Right atrium auricular region (tissue), 2 donors: Measurements from ENCODE around the gene SHANK2. TPM values are rescaled to one million over a fixed set of nuclear protein-coding genes. Genes with fewer than 3 reads are reported as not detected.

Experiments
- DNase-seq: peaks from one replicate; pipeline ENCODE4 v3.0.0-alpha.2; 2019; ENCODE audit warnings: low spot score
- H3K27ac ChIP-seq, 2 donors: fragments of 200-600 bp; sonication (generic); 1 replicate in 1 of 2; 2 replicates in 1 of 2; pipeline ENCODE4 v1.5.1; 2016 to 2019
- H3K27me3 ChIP-seq, 2 donors: fragments of 200-600 bp; sonication (generic); one replicate each; pipeline versions ENCODE4 v1.5.1 to v1.6.0; 2017 to 2019
- H3K36me3 ChIP-seq: fragments of 200-600 bp; sonication (generic); one replicate; pipeline ENCODE4 v1.5.1; 2016
- H3K4me1 ChIP-seq, 2 donors: fragments of 200-600 bp; sonication (generic); one replicate each; pipeline versions ENCODE4 v1.5.1 to v1.6.0; 2017 to 2019
- H3K4me3 ChIP-seq, 2 donors: fragments of 200-600 bp; sonication (generic); 1 replicate in 1 of 2; 2 replicates in 1 of 2; pipeline ENCODE4 v1.5.1; 2017 to 2019; ENCODE audit warnings: mild to moderate bottlenecking in 1 of 2, moderate library complexity in 1 of 2
- H3K9me3 ChIP-seq, 2 donors: fragments of 200-600 bp; sonication (generic); one replicate each; pipeline ENCODE4 v1.5.1; 2019
- CTCF ChIP-seq, 2 donors: fragments of 200-600 bp; sonication (generic); IDR thresholded peaks; one replicate each; pipeline ENCODE4 v1.5.1; 2019; ENCODE audit warnings: antibody characterized with exemption in 2 of 2
- total RNA-seq, 2 donors: library from RNA; depleted of rRNA; stranded (reverse); fragments of >200 nt; gene quantifications; one replicate each; pipeline ENCODE4 v1.1.0, GENCODE V29; 2016

The SHANK2 gene
- total RNA-seq, 2 donors from 2014 or later, result 0.07 to 0.35 TPM

GRCh38 chr11:71253794-71254193, 1.4 kb upstream of the SHANK2 start:
- Histone ChIP-seq H3K4me1 (peaks cover 0 to 26% of the 10 kb centered on the region in 2 donors), H3K36me3 (no peaks in the 10 kb centered on the region), H3K27ac (no peak overlapping the region), H3K9me3 (peaks cover 0 to 8% of the 10 kb centered on the region in 2 donors), H3K4me3 (no peak overlapping the region), H3K27me3 (peaks cover 15 to 18% of the 10 kb centered on the region in 2 donors)
- TF ChIP-seq CTCF (IDR thresholded peaks at IDR 0.05), result no peak
- DNase-seq, result no peak

GRCh38 chr11:71252770-71253730, 673 bp upstream of the SHANK2 start:
- Histone ChIP-seq H3K4me1 (peaks cover 0 to 26% of the 10 kb centered on the region in 2 donors), H3K9me3 (peaks cover 0 to 3% of the 10 kb centered on the region in 2 donors), H3K27me3 (peaks cover 15 to 18% of the 10 kb centered on the region in 2 donors), H3K27ac (no peak overlapping the region), H3K4me3 (peak overlapping the region in 1 of 2 donors; percentile 43), H3K36me3 (no peaks in the 10 kb centered on the region)
- no peak for DNase-seq
- TF ChIP-seq CTCF (IDR thresholded peaks at IDR 0.05), result no peak

GRCh38 chr11:71251761-71252268, 562 bp downstream of the SHANK2 start:
- Histone ChIP-seq H3K27ac (no peak overlapping the region), H3K36me3 (no peaks in the 10 kb centered on the region), H3K4me3 (peak overlapping the region in 1 of 2 donors; percentile 43), H3K4me1 (peaks cover 0 to 26% of the 10 kb centered on the region in 2 donors), H3K9me3 (no peaks in the 10 kb centered on the region), H3K27me3 (peaks cover 15 to 18% of the 10 kb centered on the region in 2 donors)
- no peak for DNase-seq
- peak; percentile 32 to 40 for TF ChIP-seq CTCF (IDR thresholded peaks at IDR 0.05)

- H3K27me3 ChIP-seq, result peaks cover 15 to 18% of the 10 kb centered on the region in 2 donors
- no peak for DNase-seq
- peak overlapping the region in 1 of 2 donors; percentile 43 for H3K4me3 ChIP-seq
- peaks cover 0 to 26% of the 10 kb centered on the region in 2 donors for H3K4me1 ChIP-seq
- no peaks in the 10 kb centered on the region for H3K36me3 ChIP-seq
- no peak overlapping the region for H3K27ac ChIP-seq
- TF ChIP-seq CTCF (IDR thresholded peaks at IDR 0.05), result no peak
- no peaks in the 10 kb centered on the region for H3K9me3 ChIP-seq
Observed at GRCh38 chr11:71251151-71251721, 1.1 kb downstream of the SHANK2 start.

- DNase-seq, result no peak
- no peak overlapping the region for H3K4me3 ChIP-seq
- TF ChIP-seq CTCF (IDR thresholded peaks at IDR 0.05), result no peak
- H3K9me3 ChIP-seq, result no peaks in the 10 kb centered on the region
- peaks cover 15 to 18% of the 10 kb centered on the region in 2 donors for H3K27me3 ChIP-seq
- no peak overlapping the region for H3K27ac ChIP-seq
- H3K36me3 ChIP-seq, result no peaks in the 10 kb centered on the region
- peaks cover 0 to 26% of the 10 kb centered on the region in 2 donors for H3K4me1 ChIP-seq
Observed at GRCh38 chr11:71250523-71251150, 1.7 kb downstream of the SHANK2 start.
